Esophagus squamous epithelium (tissue), 4 donors: Measurements from ENCODE around the gene TMEM120B.

ENCODE experiments used
- POLR2A ChIP-seq, 4 donors: fragments of 450-650 bp; IDR thresholded peaks; one replicate each; pipeline ENCODE4 v1.6.1; 2017; ENCODE audit warnings: antibody characterized with exemption in 4 of 4, mild to moderate bottlenecking in 4 of 4, moderate library complexity in 3 of 4
- TF ChIP-seq, protein P1 (sequence below), 6 experiments: fragments of 450-650 bp in 4 of 6; fragments of 200-600 bp in 2 of 6; sonication (generic) in 2 of 6; IDR thresholded peaks; one replicate each; pipeline ENCODE4 v1.5.1; 2016 to 2019; ENCODE audit warnings: antibody characterized with exemption in 6 of 6, mild to moderate bottlenecking in 4 of 6, moderate library complexity in 4 of 6

DNA sequence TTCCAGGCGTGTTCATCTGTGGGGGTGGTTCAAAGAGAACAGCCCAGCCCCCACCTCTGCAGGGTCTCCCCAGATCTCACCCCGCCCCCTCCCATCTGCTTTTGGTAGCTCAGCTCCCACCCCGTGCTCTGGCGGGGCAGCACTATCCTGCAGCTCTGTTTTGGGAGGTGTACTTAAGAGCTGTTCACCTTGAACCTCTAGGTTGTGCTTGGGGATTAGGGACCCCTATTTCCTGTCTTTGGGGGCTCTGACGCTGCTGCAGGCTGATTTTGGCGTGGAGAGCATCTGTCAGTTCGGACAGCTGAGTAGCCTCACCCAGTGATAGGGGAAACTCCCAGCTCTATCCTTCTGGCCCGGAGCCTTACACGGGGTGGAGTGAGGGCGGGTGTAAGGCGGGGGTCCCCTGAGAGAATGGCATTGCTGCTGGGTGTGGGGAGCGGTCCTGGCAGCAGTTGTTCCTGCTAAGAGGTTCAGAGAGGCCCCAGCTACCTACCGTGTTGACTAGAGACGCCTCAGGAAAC, 765 bp downstream of the TMEM120B start:
- TF ChIP-seq, protein P1, sequence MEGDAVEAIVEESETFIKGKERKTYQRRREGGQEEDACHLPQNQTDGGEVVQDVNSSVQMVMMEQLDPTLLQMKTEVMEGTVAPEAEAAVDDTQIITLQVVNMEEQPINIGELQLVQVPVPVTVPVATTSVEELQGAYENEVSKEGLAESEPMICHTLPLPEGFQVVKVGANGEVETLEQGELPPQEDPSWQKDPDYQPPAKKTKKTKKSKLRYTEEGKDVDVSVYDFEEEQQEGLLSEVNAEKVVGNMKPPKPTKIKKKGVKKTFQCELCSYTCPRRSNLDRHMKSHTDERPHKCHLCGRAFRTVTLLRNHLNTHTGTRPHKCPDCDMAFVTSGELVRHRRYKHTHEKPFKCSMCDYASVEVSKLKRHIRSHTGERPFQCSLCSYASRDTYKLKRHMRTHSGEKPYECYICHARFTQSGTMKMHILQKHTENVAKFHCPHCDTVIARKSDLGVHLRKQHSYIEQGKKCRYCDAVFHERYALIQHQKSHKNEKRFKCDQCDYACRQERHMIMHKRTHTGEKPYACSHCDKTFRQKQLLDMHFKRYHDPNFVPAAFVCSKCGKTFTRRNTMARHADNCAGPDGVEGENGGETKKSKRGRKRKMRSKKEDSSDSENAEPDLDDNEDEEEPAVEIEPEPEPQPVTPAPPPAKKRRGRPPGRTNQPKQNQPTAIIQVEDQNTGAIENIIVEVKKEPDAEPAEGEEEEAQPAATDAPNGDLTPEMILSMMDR (IDR thresholded peaks at IDR 0.05) = no peak
- TF ChIP-seq POLR2A (IDR thresholded peaks at IDR 0.05) = no peak
